ENCODE data around the gene RSPH10B2. TPM values are rescaled to one million over a fixed set of nuclear protein-coding genes. Genes with fewer than 3 reads are reported as not detected.
"Not testable (repeated sequence)": the region's sequence is repeated elsewhere in the genome, so short reads cannot be mapped to it uniquely, and the experiment has no call there.

The RSPH10B2 gene
- total and polyA plus RNA-seq, 2 of the 8 experiments (the other 6 are each of a cell fraction or from before 2014, with no cell fraction given): 0.14 to 0.35 TPM

DNA sequence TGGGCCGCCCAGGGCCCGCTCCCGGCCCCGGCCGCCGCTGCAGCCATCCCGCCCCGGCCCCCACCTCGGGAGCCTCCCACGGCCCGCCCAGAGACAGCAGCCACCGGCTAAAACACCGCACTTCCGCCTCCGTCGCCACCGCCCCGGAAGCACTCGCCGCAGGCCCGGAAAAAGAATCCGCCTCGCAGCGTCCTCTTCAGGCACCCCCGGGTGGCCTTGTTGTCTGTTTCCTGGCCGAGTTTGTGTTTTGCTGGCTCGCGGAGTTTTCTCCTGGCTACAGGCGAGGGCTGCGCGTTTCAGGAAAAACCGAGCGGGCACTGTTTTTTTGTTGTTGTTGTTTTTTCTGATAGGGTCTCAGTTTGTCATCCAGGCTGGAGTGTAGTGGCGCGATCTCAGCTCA is 72.2 kb downstream of the RSPH10B2 start, which contains the start of gene CCZ1B:
Gene CCZ1B, minus strand, starts transcription at position 125 of the 400 bp plus-strand sequence. Its CDS starts 78 bp downstream, at position 47.
- H3K18ac ChIP-seq (ENCODE audit: extremely low read depth, low read length); H3K27me3 ChIP-seq (replicated peaks in 1 of 4; ENCODE audit: control insufficient read depth in 3 of 4, extremely low read depth in 1 of 4, insufficient read depth in 3 of 4, low read length in 3 of 4); H3K56ac ChIP-seq (replicated peaks; ENCODE audit: insufficient read length, low read depth, low read length); H3K14ac ChIP-seq (ENCODE audit: insufficient read length); H3K9me3 ChIP-seq (ENCODE audit: insufficient read depth in 2 of 2, low read depth in 1 of 2, low read length in 1 of 2); H3K4me1 ChIP-seq (replicated peaks in 1 of 4; ENCODE audit: control insufficient read depth in 3 of 4, insufficient read depth in 4 of 4, low read length in 3 of 4); H2BK15ac ChIP-seq (ENCODE audit: low read length); H2AK5ac ChIP-seq (ENCODE audit: low read depth, low read length); H2BK12ac ChIP-seq (ENCODE audit: low read depth, low read length); H3K23me2 ChIP-seq (ENCODE audit: low read depth, low read length); H2AFZ ChIP-seq (ENCODE audit: low read length); H2BK120ac ChIP-seq (replicated peaks; ENCODE audit: low read depth, low read length); H2BK20ac ChIP-seq (ENCODE audit: low read length); H3K27ac ChIP-seq (ENCODE audit: low read depth, low read length); H2BK5ac ChIP-seq (ENCODE audit: low read depth, low read length); CTCF ChIA-PET (ENCODE audit: partially characterized antibody); FAIRE-seq; H3K36me3 ChIP-seq (ENCODE audit: control insufficient read depth in 2 of 4, insufficient read depth in 4 of 4, low read length in 3 of 4); H4K20me1 ChIP-seq (replicated peaks in 1 of 2; ENCODE audit: control insufficient read depth in 1 of 2, insufficient read depth in 2 of 2, low read length in 2 of 2); POLR2A ChIA-PET (ENCODE audit: partially characterized antibody); H3K23ac ChIP-seq (ENCODE audit: insufficient read length); H3K79me1 ChIP-seq (ENCODE audit: low read depth, low read length); H3K79me2 ChIP-seq (ENCODE audit: control insufficient read depth in 1 of 2, insufficient read depth in 2 of 2, low read length in 2 of 2); H4K91ac ChIP-seq (replicated peaks; ENCODE audit: insufficient read length, low read length); H4K5ac ChIP-seq (ENCODE audit: insufficient read length, low read depth, low read length); H4K8ac ChIP-seq (ENCODE audit: extremely low read depth, insufficient read depth, low read length); H3K9ac ChIP-seq (replicated peaks in 1 of 4; ENCODE audit: extremely low read depth in 1 of 4, low read depth in 3 of 4, low read length in 3 of 4); H3K4ac ChIP-seq (replicated peaks; ENCODE audit: insufficient read length, low read depth, low read length): not testable (repeated sequence)
- peak; percentile 19 to 88 for DNase-seq (ENCODE audit: low read depth in 1 of 2, low spot score in 2 of 2)
- Histone ChIP-seq H3K4me2 (ENCODE audit: insufficient read depth in 1 of 2, low read depth in 2 of 2, low read length in 2 of 2) (peak within 1 kb of the TSS; percentile 41 to 47; a peak in 3 of 4 replicates), H3K4me3 (ENCODE audit: extremely low read depth in 1 of 4, insufficient read depth in 2 of 4, low read depth in 3 of 4, low read length in 4 of 4) (peak within 1 kb of the TSS; percentile 14 to 57 (median 32); a peak in 5 of 8 replicates)
- 0 out of 2 replicates have a peak, but pooled peaks have one; percentile 31 for TF ChIP-seq TAF1 (IDR thresholded peaks at IDR 0.05; ENCODE audit: low read depth, low read length)
- TF ChIP-seq, protein P1, sequence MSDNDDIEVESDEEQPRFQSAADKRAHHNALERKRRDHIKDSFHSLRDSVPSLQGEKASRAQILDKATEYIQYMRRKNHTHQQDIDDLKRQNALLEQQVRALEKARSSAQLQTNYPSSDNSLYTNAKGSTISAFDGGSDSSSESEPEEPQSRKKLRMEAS (IDR thresholded peaks at IDR 0.05): 0 out of 2 replicates have a peak, but pooled peaks have one; percentile 7
- peak; percentile 52; the same call in 1 of the 2 replicates for TF ChIP-seq EGR1 (IDR thresholded peaks at IDR 0.05; ENCODE audit: borderline replicate concordance, low read depth, low read length)
- TF ChIP-seq GABPA (IDR thresholded peaks at IDR 0.05; ENCODE audit: borderline replicate concordance, insufficient read depth, low read length): peak; percentile 67; the same call in 1 of the 2 replicates
- WGBS, 2 experiments (ENCODE audit: extremely low coverage in 1 of 2, insufficient coverage in 1 of 2, insufficient read length in 1 of 2, insufficient replicate concordance in 2 of 2, low coverage in 1 of 2, low lambda C conversion rate in 2 of 2, missing lambda C conversion rate in 1 of 2): 12% methylated on average over 21 of the region's 35 CpGs; no CpG with 5 or more reads in 1 of the 2 experiments

All from H1 (cell line).